ENCODE data around the gene SH3D19. TPM values are rescaled to one million over a fixed set of nuclear protein-coding genes. Genes with fewer than 3 reads are reported as not detected.

Gene SH3D19
- total RNA-seq, 1 donor from 2014 or later = 121 TPM

GRCh38 chr4:151098979-151099228 is 226.5 kb downstream of the SH3D19 start:
- Histone ChIP-seq H3K4me3 (peak overlapping the region; percentile 84), H3K27me3 (ENCODE audit: low read depth) (no peaks in the 10 kb centered on the region), H3K36me3 (peaks cover 34% of the 10 kb centered on the region), H3K9me3 (replicated peaks) (no peaks in the 10 kb centered on the region), H3K4me1 (peaks cover 47% of the 10 kb centered on the region), H3K27ac (replicated peaks) (peak overlapping the region; percentile 33)
- no peak for DNase-seq
- TF ChIP-seq, protein P1, sequence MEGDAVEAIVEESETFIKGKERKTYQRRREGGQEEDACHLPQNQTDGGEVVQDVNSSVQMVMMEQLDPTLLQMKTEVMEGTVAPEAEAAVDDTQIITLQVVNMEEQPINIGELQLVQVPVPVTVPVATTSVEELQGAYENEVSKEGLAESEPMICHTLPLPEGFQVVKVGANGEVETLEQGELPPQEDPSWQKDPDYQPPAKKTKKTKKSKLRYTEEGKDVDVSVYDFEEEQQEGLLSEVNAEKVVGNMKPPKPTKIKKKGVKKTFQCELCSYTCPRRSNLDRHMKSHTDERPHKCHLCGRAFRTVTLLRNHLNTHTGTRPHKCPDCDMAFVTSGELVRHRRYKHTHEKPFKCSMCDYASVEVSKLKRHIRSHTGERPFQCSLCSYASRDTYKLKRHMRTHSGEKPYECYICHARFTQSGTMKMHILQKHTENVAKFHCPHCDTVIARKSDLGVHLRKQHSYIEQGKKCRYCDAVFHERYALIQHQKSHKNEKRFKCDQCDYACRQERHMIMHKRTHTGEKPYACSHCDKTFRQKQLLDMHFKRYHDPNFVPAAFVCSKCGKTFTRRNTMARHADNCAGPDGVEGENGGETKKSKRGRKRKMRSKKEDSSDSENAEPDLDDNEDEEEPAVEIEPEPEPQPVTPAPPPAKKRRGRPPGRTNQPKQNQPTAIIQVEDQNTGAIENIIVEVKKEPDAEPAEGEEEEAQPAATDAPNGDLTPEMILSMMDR (IDR thresholded peaks at IDR 0.05; ENCODE audit: borderline replicate concordance) = no peak
- intact Hi-C loops (cut with micrococcal nuclease) = no loop called here

GRCh38 chr4:151097759-151098158 is 227.6 kb downstream of the SH3D19 start:
- TF ChIP-seq, protein P1 (IDR thresholded peaks at IDR 0.05; ENCODE audit: borderline replicate concordance) = no peak
- Histone ChIP-seq H3K4me1 (peaks cover 38% of the 10 kb centered on the region), H3K36me3 (peaks cover 23% of the 10 kb centered on the region), H3K9me3 (replicated peaks) (no peaks in the 10 kb centered on the region), H3K27me3 (ENCODE audit: low read depth) (no peaks in the 10 kb centered on the region), H3K27ac (replicated peaks) (no peak overlapping the region), H3K4me3 (no peak overlapping the region)
- DNase-seq = no peak
- intact Hi-C loops (cut with micrococcal nuclease) = no loop called here

DNA sequence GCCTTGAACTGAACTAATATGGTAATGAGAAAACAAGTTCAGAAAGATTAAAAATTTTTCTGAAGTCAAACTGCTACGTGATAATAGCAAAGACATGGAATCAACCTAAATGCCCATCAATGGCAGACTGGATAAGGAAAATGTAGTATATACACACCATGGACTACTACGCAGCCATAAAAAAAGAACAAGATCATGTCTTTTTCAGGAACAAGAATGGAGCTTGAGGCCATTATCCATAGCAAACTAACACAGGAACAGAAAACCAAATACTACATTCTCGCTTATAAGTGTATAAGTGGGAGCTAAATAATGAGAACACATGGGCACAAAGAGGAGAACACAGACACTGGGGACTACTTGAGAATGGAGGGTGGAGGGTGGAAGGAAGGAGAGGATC is 230.3 kb downstream of the SH3D19 start:
- Histone ChIP-seq H3K9me3 (replicated peaks) (no peaks in the 10 kb centered on the region), H3K27ac (replicated peaks) (no peak overlapping the region), H3K36me3 (no peaks in the 10 kb centered on the region), H3K4me3 (no peak overlapping the region), H3K27me3 (ENCODE audit: low read depth) (no peaks in the 10 kb centered on the region), H3K4me1 (peaks cover 13% of the 10 kb centered on the region)
- intact Hi-C loops (cut with micrococcal nuclease) = no loop called here
- TF ChIP-seq, protein P1 (IDR thresholded peaks at IDR 0.05; ENCODE audit: borderline replicate concordance) = no peak
- no peak for DNase-seq

DNA sequence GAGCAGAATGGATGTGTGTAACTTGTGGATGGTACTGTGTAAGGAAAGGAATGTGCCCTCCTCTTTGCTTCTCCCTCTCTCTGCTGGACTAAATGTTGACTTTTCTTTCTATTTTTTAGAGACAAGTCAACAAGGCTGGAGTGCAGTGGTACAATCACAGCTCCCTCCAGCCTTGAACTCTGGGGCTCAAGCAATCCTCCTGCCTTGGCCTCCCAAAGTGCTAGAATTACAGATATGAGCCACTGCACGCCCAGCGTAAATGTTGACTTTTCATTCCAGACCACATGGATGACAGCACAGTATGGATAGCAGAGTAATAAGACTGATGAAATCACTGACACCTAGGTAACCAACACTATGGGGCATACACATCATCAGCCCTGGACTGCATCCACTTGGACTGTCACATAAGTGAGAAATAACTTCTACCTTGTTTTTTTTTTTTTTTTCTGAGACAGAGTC is 231.1 kb downstream of the SH3D19 start:
- H3K9me3 ChIP-seq (replicated peaks) = no peaks in the 10 kb centered on the region
- H3K4me3 ChIP-seq = no peak overlapping the region
- intact Hi-C loops (cut with micrococcal nuclease) = no loop called here
- TF ChIP-seq, protein P1 (IDR thresholded peaks at IDR 0.05; ENCODE audit: borderline replicate concordance) = no peak
- peaks cover 7% of the 10 kb centered on the region for H3K4me1 ChIP-seq
- no peak overlapping the region for H3K27ac ChIP-seq (replicated peaks)
- no peaks in the 10 kb centered on the region for H3K36me3 ChIP-seq
- no peaks in the 10 kb centered on the region for H3K27me3 ChIP-seq (ENCODE audit: low read depth)
- no peak for DNase-seq

DNA sequence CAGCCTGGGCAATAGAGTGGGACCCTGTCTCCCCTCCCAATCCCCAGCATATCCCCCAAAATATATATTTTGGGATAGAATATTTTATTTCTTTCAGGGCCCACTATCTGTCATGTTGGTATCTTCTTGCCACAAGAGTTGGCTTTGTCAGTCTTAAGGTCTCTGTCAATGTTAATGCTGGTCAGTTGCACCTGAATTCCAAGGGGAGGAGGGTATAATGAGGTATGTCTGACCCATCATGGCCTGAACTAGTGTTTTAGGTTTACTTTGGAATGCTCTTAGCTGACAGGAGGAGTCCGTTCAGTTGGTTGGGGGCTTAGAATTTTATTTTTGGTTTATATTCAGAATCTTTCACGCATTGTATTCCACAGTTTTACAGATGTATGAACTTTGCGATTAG is 232.2 kb downstream of the SH3D19 start:
- Histone ChIP-seq H3K4me1 (no peaks in the 10 kb centered on the region), H3K4me3 (no peak overlapping the region), H3K27me3 (ENCODE audit: low read depth) (no peaks in the 10 kb centered on the region), H3K27ac (replicated peaks) (no peak overlapping the region), H3K36me3 (no peaks in the 10 kb centered on the region), H3K9me3 (replicated peaks) (no peaks in the 10 kb centered on the region)
- DNase-seq = no peak
- TF ChIP-seq, protein P1 (IDR thresholded peaks at IDR 0.05; ENCODE audit: borderline replicate concordance) = no peak
- intact Hi-C loops (cut with micrococcal nuclease) = no loop called here

DNA sequence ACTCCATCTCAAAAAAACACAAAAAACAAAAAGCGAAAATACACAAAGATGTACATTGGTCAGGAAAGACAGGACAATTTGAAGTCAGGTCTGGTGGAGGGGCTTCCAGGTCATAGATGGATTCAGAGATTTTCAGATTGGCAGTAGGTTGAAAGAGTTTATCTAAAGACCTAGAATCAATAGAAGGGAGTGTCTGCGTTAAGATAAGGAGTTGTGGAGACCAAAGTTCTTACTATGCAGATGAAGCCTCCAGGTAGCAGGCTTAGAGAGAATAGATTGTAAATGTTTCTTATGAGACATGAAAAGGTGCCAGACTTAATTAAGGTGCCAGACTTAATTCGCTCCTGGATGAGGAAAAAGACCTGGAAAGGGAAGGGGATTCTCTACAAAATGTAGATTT is 232.9 kb downstream of the SH3D19 start:
- Histone ChIP-seq H3K36me3 (no peaks in the 10 kb centered on the region), H3K9me3 (replicated peaks) (no peaks in the 10 kb centered on the region), H3K4me1 (no peaks in the 10 kb centered on the region), H3K4me3 (no peak overlapping the region), H3K27me3 (ENCODE audit: low read depth) (no peaks in the 10 kb centered on the region), H3K27ac (replicated peaks) (no peak overlapping the region)
- intact Hi-C loops (cut with micrococcal nuclease) = no loop called here
- TF ChIP-seq, protein P1 (IDR thresholded peaks at IDR 0.05; ENCODE audit: borderline replicate concordance) = no peak
- DNase-seq = no peak
